A673 (cell line): Measurements from ENCODE around the gene DCTN3.

Experiments
- CTCF ChIP-seq: fragments of 300-800, 200-600 bp; sonication (generic); conservative IDR thresholded peaks from 2 replicates; pipeline ENCODE4 v1.5.1; 2017; ENCODE audit warnings: low read depth, mild to moderate bottlenecking, antibody characterized with exemption, low read length, moderate library complexity, mixed read lengths
- EZH2 ChIP-seq: fragments of 200-600 bp; sonication (generic); IDR thresholded peaks from 2 replicates; pipeline ENCODE4 v1.6.1; 2017; ENCODE audit warnings: borderline replicate concordance, low read depth, mild to moderate bottlenecking, mixed read lengths, antibody characterized with exemption, low read length; ENCODE audit not compliant: poor library complexity, severe bottlenecking

- no peak for TF ChIP-seq CTCF
- TF ChIP-seq EZH2: no peak
Observed at GRCh38 chr9:34585946-34586669, 34.2 kb downstream of the DCTN3 start.
